Measurements from ENCODE around the gene KRT3.

GRCh38 chr12:52771505-52771904 is 24.4 kb downstream of the KRT3 start:
- TF ChIP-seq EZH2 (IDR thresholded peaks at IDR 0.05; ENCODE audit: borderline replicate concordance, control insufficient read depth, low read depth, low read length) (no peak), CTCF (IDR thresholded peaks at IDR 0.05 in 2 of 3, conservative IDR thresholded peaks at IDR 0.05 in 1 of 3; ENCODE audit: control insufficient read depth in 2 of 3, extremely low read depth in 1 of 3, insufficient read depth in 1 of 3, low read depth in 3 of 3, low read length in 3 of 3) (no peak), SREBF2 (IDR thresholded peaks at IDR 0.05; ENCODE audit: low read length) (no peak), TCF7 (IDR thresholded peaks at IDR 0.05; ENCODE audit: borderline replicate concordance) (no peak), FOXM1 (IDR thresholded peaks at IDR 0.05; ENCODE audit: low read depth, low read length) (no peak), SIN3A (IDR thresholded peaks at IDR 0.05; ENCODE audit: low read depth, low read length) (no peak), KDM1A (IDR thresholded peaks at IDR 0.05; ENCODE audit: borderline replicate concordance) (no peak), REST (IDR thresholded peaks at IDR 0.05; ENCODE audit: low read depth, low read length) (no peak), MLLT1 (IDR thresholded peaks at IDR 0.05) (no peak), TAF1 (IDR thresholded peaks at IDR 0.05; ENCODE audit: borderline replicate concordance, low read depth, low read length) (no peak), HCFC1 (IDR thresholded peaks at IDR 0.05; ENCODE audit: low read length) (no peak), ZNF24 (IDR thresholded peaks at IDR 0.05) (no peak), ATF7 (IDR thresholded peaks at IDR 0.05; ENCODE audit: low read depth) (no peak)

Measured in GM12878 (cell line).